Measurements from ENCODE around the gene EPN2. TPM values are rescaled to one million over a fixed set of nuclear protein-coding genes. Genes with fewer than 3 reads are reported as not detected.
"Not testable (repeated sequence)": the region's sequence is repeated elsewhere in the genome, so short reads cannot be mapped to it uniquely, and the experiment has no call there.

EPN2 gene
- total RNA-seq, 2 donors from 2014 or later, result 74.1 to 82.2 TPM

GRCh38 chr17:19261426-19261825, 24.3 kb downstream of the EPN2 start:
- intact Hi-C loops (cut with DNase I), result no loop called here
- no peak for DNase-seq

GRCh38 chr17:19262650-19263631, 25.8 kb downstream of the EPN2 start:
- intact Hi-C loops (cut with DNase I), result no loop called here
- ATAC-seq (peak; percentile 39 to 62), DNase-seq (peak; percentile 35)

More at GRCh38 chr17:19261426-19261825, 24.3 kb downstream of the EPN2 start:
- no peak for ATAC-seq

DNA sequence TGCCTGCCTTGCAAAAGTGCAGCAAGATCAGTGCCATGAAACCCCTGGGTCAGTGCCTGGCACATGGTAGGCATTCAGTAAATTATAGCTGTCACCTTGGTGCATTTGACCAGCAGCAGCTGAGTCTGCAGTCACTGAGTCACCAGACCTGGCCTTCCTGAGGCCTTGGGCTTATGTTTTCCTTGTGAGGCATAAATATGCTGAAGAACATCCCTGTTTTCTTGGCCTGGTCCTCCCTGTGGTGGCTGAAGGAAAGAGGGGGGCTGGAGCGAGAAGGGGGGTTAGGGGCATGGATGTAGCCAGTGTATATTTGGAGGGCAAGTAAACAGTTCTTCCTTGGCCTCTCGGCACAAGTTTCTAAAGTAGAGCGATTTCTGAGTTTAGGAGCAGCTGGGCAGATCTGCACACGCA, 26.5 kb downstream of the EPN2 start:
- ATAC-seq (peak; percentile 20 to 49), DNase-seq (no peak)
- intact Hi-C loops (cut with DNase I), result no loop called here

DNA sequence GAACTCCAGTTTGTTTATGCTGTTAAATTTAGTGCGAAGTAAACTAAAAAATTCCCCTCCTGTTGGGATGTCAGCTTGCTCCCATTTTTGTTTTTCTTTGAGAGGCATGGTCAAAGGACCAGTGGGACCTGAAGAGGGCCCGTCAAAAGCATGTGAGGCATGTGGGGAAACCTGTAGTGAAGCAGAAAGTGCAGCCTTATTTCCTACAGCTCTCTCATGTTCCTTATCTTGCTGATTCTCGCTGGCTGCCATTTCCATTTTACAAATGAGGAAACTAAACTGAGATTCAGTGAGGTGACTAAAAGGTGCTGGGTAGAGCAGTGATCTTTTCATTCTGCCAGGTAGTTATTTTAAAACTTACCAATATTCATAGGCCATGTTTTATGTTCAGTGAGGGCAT, 27.1 kb downstream of the EPN2 start:
- intact Hi-C loops (cut with DNase I), result no loop called here
- no peak for ATAC-seq
- no peak for DNase-seq

GRCh38 chr17:19264681-19265080, 27.5 kb downstream of the EPN2 start:
- ATAC-seq, result peak in 1 of 2 donors; percentile 3
- intact Hi-C loops (cut with DNase I), result no loop called here
- no peak for DNase-seq

- intact Hi-C loops (cut with DNase I), result no loop called here
- no peak for DNase-seq
- no peak for ATAC-seq
Observed at GRCh38 chr17:19265755-19266154, 28.6 kb downstream of the EPN2 start.

GRCh38 chr17:19268611-19269010, 31.4 kb downstream of the EPN2 start:
- intact Hi-C loops (cut with DNase I), result loop anchor here in 1 of 2 donors (2.0 kb wide), 1 partner anchor 34 kb away; no protein-coding TSS in a partner anchor
- DNase-seq, result no peak
- no peak for ATAC-seq

GRCh38 chr17:19269106-19269505, 31.9 kb downstream of the EPN2 start:
- ATAC-seq (no peak), DNase-seq (no peak)
- intact Hi-C loops (cut with DNase I), result loop anchor here in 1 of 2 donors (2.0 kb wide), 1 partner anchor 34 kb away; no protein-coding TSS in a partner anchor

- intact Hi-C loops (cut with DNase I), result loop anchor here in 1 of 2 donors (2.0 kb wide), 1 partner anchor 33 kb away; no protein-coding TSS in a partner anchor
- ATAC-seq (no peak), DNase-seq (no peak)
Observed at GRCh38 chr17:19269641-19270040, 32.5 kb downstream of the EPN2 start.

GRCh38 chr17:19270347-19270703, 33.2 kb downstream of the EPN2 start:
- ATAC-seq (no peak), DNase-seq (no peak)
- intact Hi-C loops (cut with DNase I), result no loop called here

- intact Hi-C loops (cut with DNase I), result no loop called here
- DNase-seq, result peak; percentile 70
- ATAC-seq, result peak; percentile 86 to 90
Observed at GRCh38 chr17:19270704-19271611, 33.8 kb downstream of the EPN2 start.

- ATAC-seq (peak in 1 of 2 donors; percentile 52), DNase-seq (no peak)
- intact Hi-C loops (cut with DNase I), result no loop called here
Observed at GRCh38 chr17:19271780-19272357, 34.7 kb downstream of the EPN2 start.

DNA sequence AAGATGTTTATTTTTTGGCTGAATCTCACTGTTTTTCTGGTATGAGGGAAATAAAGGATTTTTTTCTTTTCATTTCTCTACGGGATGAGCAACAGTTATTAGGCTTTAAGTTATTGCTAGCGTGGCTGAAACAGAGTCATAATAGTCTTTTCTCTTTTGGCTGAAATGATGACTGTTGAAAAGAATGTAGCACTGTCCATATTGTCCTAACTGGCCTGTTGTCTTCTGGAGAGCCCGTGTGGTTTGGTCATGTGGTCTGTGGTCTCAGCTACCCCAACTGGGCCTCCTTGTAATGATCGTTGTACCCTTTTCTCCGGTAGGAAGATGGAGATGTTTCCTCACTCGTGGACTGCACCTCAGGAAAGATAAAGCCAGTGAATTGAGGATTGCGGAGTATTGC, 36.6 kb downstream of the EPN2 start:
- intact Hi-C loops (cut with DNase I), result no loop called here
- DNase-seq, result no peak
- no peak for ATAC-seq

- no peak for DNase-seq
- intact Hi-C loops (cut with DNase I), result no loop called here
- no peak for ATAC-seq
Observed at GRCh38 chr17:19274893-19275292, 37.7 kb downstream of the EPN2 start.

GRCh38 chr17:19275457-19276127, 38.4 kb downstream of the EPN2 start:
- ATAC-seq (no peak), DNase-seq (no peak)
- intact Hi-C loops (cut with DNase I), result no loop called here

DNA sequence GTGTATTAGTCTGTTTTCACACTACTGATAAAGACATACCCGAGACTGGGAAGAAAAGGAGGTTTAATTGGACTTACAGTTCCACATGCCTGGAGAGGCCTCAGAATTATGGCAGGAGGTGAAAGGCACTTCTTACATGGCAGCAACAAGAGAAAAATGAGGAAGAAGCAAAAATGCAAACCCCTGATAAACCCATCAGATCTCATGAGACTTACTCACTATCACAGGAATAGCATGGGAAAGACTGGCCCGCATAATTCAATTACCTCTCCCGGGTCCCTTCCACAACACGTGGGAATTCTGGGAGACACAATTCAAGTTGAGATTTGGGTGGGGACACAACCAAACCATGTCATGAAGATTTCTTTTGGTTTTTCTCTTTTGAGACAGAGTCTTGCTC, 41.1 kb downstream of the EPN2 start:
- intact Hi-C loops (cut with DNase I); DNase-seq; ATAC-seq: not testable (repeated sequence)

- no peak for ATAC-seq
- intact Hi-C loops (cut with DNase I), result no loop called here
- no peak for DNase-seq
Observed at GRCh38 chr17:19278729-19279128, 41.6 kb downstream of the EPN2 start.

GRCh38 chr17:19281161-19281560, 44.0 kb downstream of the EPN2 start:
- no peak for ATAC-seq
- intact Hi-C loops (cut with DNase I), result no loop called here
- DNase-seq, result no peak
